GM18499 (cell line): ENCODE data around the gene DIS3L2.
"Not testable (repeated sequence)": the region's sequence is repeated elsewhere in the genome, so short reads cannot be mapped to it uniquely, and the experiment has no call there.

ENCODE experiments used
- ATAC-seq: cut with Tn5 transposase; IDR thresholded peaks from one replicate; pipeline ENCODE4 v1.9.1; 2021; ENCODE audit warnings: moderate number of reproducible peaks; ENCODE audit not compliant: insufficient read depth, unreplicated experiment

The DIS3L2 gene

GRCh38 chr2:232351686-232352510, 390.4 kb downstream of the DIS3L2 start:
- no peak for ATAC-seq

GRCh38 chr2:232352511-232353091, 391.1 kb downstream of the DIS3L2 start:
- ATAC-seq = no peak

DNA sequence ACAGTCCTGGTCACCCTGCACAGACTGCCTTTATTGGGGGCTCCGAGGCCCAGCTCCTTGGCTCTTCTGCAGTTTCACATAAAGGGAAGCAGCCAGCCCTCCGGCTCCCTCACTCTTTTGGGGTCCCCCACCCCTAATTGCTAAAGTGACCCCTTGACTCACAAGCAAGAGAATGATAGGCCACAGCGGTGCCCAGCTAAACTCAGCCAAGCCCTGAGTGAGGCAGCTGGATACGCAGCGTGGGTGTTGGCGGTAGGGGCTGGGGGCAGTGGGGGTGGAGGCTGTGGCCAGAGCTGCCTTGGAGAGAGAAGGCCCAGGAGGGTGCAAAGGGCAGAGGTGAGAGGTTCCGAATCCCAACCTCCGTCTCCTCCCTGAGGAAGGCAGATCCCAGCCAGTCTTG, 391.6 kb downstream of the DIS3L2 start:
- no peak for ATAC-seq

GRCh38 chr2:232353660-232354059, 392.1 kb downstream of the DIS3L2 start:
- no peak for ATAC-seq

- no peak for ATAC-seq
Observed at GRCh38 chr2:232354069-232354468, 392.6 kb downstream of the DIS3L2 start.

DNA sequence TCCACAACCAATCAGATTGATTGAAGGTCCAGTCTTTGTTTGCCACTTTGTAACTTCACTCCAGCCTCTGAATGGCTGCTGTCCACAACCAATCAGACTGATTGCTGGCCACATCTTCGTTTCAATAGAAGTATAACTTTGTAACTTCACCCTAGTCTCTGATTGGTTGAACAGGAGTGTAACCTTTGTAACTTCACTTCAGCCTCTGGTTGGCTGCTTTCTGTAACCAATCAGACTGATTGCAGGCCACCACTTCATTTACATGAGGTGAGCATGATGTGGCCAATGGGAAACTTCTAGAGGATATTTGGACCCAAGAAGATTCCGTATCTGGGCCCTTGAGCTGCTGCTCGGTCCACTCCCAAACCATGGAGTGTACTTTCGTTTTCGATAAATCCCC, 400.1 kb downstream of the DIS3L2 start:
- no peak for ATAC-seq

GRCh38 chr2:232362174-232362900, 400.8 kb downstream of the DIS3L2 start:
- no peak for ATAC-seq

- ATAC-seq = not testable (repeated sequence)
Observed at GRCh38 chr2:232363064-232363783, 401.7 kb downstream of the DIS3L2 start.

DNA sequence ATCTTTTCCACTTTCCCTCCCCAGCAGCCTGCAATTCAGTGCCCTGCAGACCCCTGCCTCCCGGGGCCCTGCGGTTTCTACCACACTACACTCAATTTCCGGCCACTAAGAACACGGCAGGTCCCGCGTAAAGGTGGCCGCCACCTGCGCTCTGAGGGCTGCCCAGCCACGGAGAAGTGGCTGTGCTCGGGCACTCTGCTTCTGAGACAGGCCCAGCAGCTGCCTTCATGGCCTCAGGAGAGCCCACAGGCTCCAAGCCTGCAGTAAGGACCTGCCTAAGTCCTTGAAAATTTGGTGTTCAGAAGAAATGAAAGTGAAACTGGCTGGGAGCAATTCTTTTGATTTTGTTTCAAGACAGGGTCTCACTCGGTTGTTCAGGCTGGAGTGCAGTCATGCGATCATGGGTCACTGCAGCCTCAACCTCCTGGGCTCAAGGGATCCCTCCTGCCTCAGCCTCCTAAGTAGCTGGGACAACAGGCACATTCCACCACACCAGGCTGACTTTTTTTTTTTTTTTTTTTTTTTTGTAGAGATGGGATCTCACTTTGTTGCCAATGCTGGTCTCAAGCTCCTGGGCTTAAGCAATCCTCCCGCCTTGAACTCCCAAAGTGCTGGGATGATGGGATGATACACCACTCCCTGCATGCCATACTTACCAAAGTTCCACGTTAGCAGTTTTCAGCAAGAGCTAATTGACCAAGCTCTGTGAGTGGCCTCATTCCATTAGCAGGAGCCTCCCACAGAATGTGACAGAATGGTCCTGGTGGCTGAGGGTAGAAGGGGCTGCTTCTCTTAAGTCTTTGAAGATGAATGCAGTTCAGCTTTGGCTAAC, 402.5 kb downstream of the DIS3L2 start:
- no peak for ATAC-seq

- ATAC-seq = not testable (repeated sequence)
Observed at GRCh38 chr2:232364806-232365594, 403.5 kb downstream of the DIS3L2 start.

- no peak for ATAC-seq
Observed at GRCh38 chr2:232365621-232366321, 404.3 kb downstream of the DIS3L2 start.

- ATAC-seq = not testable (repeated sequence)
Observed at GRCh38 chr2:232366461-232366860, 404.9 kb downstream of the DIS3L2 start.

- ATAC-seq = no peak
Observed at GRCh38 chr2:232367016-232367415, 405.5 kb downstream of the DIS3L2 start.

DNA sequence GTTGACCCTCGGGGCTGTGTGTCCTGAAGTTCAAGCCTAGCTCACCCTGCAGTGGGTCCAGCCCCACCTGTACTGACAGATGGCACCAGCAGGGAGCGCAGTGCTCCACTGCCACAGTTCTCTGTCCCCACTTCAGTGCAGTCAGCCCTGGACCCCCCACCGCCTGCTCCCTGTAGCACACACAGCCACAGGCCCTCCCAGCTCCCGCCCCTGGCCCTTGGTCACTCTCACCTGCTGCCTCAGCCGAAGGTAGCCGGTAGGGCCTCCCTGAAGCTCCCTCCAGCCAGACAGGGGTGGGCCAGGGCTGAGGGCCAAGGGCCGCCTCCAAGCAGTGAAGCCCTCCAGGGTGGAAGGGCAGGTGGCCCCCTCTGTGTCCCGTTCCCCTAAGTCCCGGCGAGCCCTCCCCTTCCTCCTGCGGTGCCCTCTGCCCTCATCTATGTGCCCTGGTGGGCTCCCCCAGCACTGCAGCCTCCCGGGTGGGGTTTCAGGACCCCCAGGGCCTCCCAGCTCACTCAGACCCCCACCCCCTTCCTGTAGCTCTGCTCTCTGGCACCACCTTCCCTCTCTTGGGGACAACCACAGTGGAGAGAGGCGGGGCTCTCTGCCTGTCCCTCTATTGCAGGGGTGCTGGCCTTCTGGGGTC, 406.2 kb downstream of the DIS3L2 start:
- no peak for ATAC-seq

DNA sequence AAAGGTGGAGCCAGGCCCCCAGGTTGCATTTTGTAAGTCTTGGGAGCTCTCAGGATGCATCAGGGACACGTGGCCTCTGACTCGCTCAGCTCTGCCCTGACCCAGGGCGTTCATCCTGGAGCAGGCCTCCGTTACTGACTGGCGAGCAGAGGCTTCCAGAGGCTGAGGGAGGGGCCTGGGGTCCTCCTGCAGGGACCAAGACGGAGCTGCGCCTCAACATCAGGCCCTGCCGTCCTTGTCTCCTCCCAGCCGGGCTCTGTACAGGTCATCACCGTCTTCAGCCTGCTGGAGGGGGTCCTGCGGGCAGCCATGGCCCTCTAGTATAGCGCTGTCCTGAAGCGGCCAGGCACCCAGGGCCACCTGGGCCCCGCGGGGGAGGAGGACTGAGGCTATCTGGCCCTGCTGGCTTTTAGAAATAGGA, 406.8 kb downstream of the DIS3L2 start:
- no peak for ATAC-seq

GRCh38 chr2:232369126-232369951, 407.8 kb downstream of the DIS3L2 start:
- no peak for ATAC-seq

DNA sequence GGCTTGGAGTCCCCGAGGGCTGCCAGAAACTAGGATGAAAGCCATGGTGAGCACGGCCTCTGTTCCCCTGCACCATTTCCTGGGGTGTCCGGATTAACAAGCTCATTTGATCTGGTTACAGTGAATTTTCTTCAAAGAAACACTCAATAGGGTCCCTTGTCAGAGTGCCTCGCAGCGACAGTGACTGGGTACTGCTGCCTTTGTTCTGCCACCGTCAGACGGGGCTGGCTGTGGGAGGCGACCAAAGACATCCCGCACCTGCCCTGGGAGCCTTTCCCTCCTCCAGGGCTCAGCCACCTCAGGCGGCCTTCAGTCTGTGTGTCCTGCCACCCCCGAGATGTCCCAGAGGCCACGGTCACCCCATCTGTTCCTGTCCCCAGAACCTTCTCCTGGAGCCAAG, 408.5 kb downstream of the DIS3L2 start:
- not testable (repeated sequence) for ATAC-seq
